HepG2 (cell line): Measurements from ENCODE around the gene NUDT3. TPM values are rescaled to one million over a fixed set of nuclear protein-coding genes. Genes with fewer than 3 reads are reported as not detected.

ENCODE experiments used
- BHLHE40 ChIP-seq: IDR thresholded peaks from 2 replicates; pipeline ENCODE4 v1.6.1; 2011; ENCODE audit warnings: low read length, improper control_type of control experiment
- CBX1 ChIP-seq: IDR thresholded peaks from one replicate; pipeline ENCODE4 v1.6.1; 2016; ENCODE audit warnings: antibody characterized with exemption, low read depth
- CC2D1A ChIP-seq: sonication (generic); formaldehyde crosslinking; IDR thresholded peaks from 2 replicates; pipeline ENCODE4 v1.8.1; 2023; ENCODE audit warnings: mild to moderate bottlenecking, missing genetic modification reagents
- ESRRA ChIP-seq: sonication (generic); formaldehyde crosslinking; IDR thresholded peaks from 2 replicates; pipeline ENCODE4 v1.5.1; 2020; ENCODE audit warnings: mild to moderate bottlenecking, low read depth, missing genetic modification reagents
- GABPB1 ChIP-seq: IDR thresholded peaks from 2 replicates; pipeline ENCODE4 v1.6.1; 2016; ENCODE audit warnings: mild to moderate bottlenecking, missing genetic modification reagents, moderate library complexity, missing compliant biosample characterization
- HOXA7 ChIP-seq: sonication (generic); formaldehyde crosslinking; IDR thresholded peaks from 2 replicates; pipeline ENCODE4 v1.8.1; 2022; ENCODE audit warnings: mild to moderate bottlenecking, missing genetic modification reagents, moderate library complexity
- KAT7 ChIP-seq: IDR thresholded peaks from 2 replicates; pipeline ENCODE4 v1.6.1; 2018; ENCODE audit warnings: borderline replicate concordance, missing compliant biosample characterization
- MAZ ChIP-seq, 2 experiments: sonication (generic) in 1 of 2; formaldehyde crosslinking in 1 of 2; IDR thresholded peaks; 2 replicates each; pipeline versions ENCODE4 v1.5.0 to v1.6.1; 2012 to 2020; ENCODE audit warnings: low read depth in 2 of 2, mild to moderate bottlenecking in 2 of 2, borderline replicate concordance in 1 of 2, improper control_type of control experiment in 1 of 2, low read length in 1 of 2, missing genetic modification reagents in 1 of 2, moderate library complexity in 1 of 2
- ONECUT2 ChIP-seq: sonication (generic); formaldehyde crosslinking; IDR thresholded peaks from 2 replicates; pipeline ENCODE4 v1.4.0; 2020; ENCODE audit warnings: missing genetic modification reagents
- TMF1 ChIP-seq: sonication (generic); formaldehyde crosslinking; IDR thresholded peaks from 2 replicates; pipeline ENCODE4 v1.8.1; 2022; ENCODE audit warnings: low read depth, missing genetic modification reagents
- XRCC5 ChIP-seq: fragments of 200-400 bp; formaldehyde crosslinking; optimal IDR thresholded peaks from 2 replicates; pipeline ENCODE3; 2017; ENCODE audit warnings: mild to moderate bottlenecking, low read length
- ZBTB38 ChIP-seq: sonication (generic); formaldehyde crosslinking; IDR thresholded peaks from 2 replicates; pipeline ENCODE4 v1.5.1; 2020; ENCODE audit warnings: mild to moderate bottlenecking, missing genetic modification reagents
- ZBTB7B ChIP-seq: sonication (generic); formaldehyde crosslinking; IDR thresholded peaks from 2 replicates; pipeline ENCODE4 v1.4.0; 2020; ENCODE audit warnings: missing genetic modification reagents
- ZFP41 ChIP-seq: sonication (generic); formaldehyde crosslinking; IDR thresholded peaks from 2 replicates; pipeline ENCODE4 v1.4.0; 2020; ENCODE audit warnings: mild to moderate bottlenecking, missing genetic modification reagents, borderline replicate concordance
- ZMYM4 ChIP-seq: sonication (generic); formaldehyde crosslinking; IDR thresholded peaks from 2 replicates; pipeline ENCODE4 v1.8.1; 2023; ENCODE audit warnings: mild to moderate bottlenecking, missing genetic modification reagents
- ZNF224 ChIP-seq: sonication (generic); formaldehyde crosslinking; IDR thresholded peaks from 2 replicates; pipeline ENCODE4 v1.5.0; 2020; ENCODE audit warnings: mild to moderate bottlenecking, missing genetic modification reagents
- ZNF672 ChIP-seq: sonication (generic); formaldehyde crosslinking; IDR thresholded peaks from 2 replicates; pipeline ENCODE4 v1.8.1; 2022; ENCODE audit warnings: missing genetic modification reagents
- ZNF703 ChIP-seq: sonication (generic); formaldehyde crosslinking; IDR thresholded peaks from 2 replicates; pipeline ENCODE4 v1.5.1; 2020; ENCODE audit warnings: missing genetic modification reagents, mild to moderate bottlenecking, moderate library complexity, borderline replicate concordance
- ZNF878 ChIP-seq: sonication (generic); formaldehyde crosslinking; IDR thresholded peaks from 2 replicates; pipeline ENCODE4 v1.8.1; 2023; ENCODE audit warnings: mild to moderate bottlenecking, missing genetic modification reagents, moderate library complexity
- polyA plus RNA-seq, 8 experiments: library from polyadenylated mRNA; depleted of rRNA in 3 of 8; stranded (reverse) in 7 of 8; unstranded in 1 of 8; fragments of >200 nt; fragmentation: Illumina TruSeq in 4 of 8; extraction: Trizol in 4 of 8; gene quantifications; 2 replicates each; pipeline versions ENCODE4 v1.2.1 to v1.2.3, GENCODE V29; 2011 to 2016; ENCODE audit warnings: low read depth in 4 of 8, missing spikeins in 1 of 8, mixed read lengths in 1 of 8; ENCODE audit not compliant: insufficient read depth in 1 of 8
- total RNA-seq, 5 experiments: library from RNA; depleted of rRNA; stranded (reverse); fragments of >200 nt; fragmentation: Illumina TruSeq; extraction: Trizol; gene quantifications; 2 replicates each; pipeline ENCODE4 v1.2.3, GENCODE V29; 2016; ENCODE audit warnings: low read depth in 1 of 5
- TF ChIP-seq, protein P1 (sequence below): sonication (generic); formaldehyde crosslinking; conservative IDR thresholded peaks from 2 replicates; pipeline ENCODE4 v1.8.0; 2022; ENCODE audit warnings: missing genetic modification reagents
- TF ChIP-seq, protein P2 (sequence below): IDR thresholded peaks from 2 replicates; pipeline ENCODE4 v1.6.1; 2016

The NUDT3 gene
- total and polyA plus RNA-seq, 2 of the 13 experiments (the other 11 are each of a cell fraction or from before 2014, with no cell fraction given): 20.2 to 20.6 TPM

DNA sequence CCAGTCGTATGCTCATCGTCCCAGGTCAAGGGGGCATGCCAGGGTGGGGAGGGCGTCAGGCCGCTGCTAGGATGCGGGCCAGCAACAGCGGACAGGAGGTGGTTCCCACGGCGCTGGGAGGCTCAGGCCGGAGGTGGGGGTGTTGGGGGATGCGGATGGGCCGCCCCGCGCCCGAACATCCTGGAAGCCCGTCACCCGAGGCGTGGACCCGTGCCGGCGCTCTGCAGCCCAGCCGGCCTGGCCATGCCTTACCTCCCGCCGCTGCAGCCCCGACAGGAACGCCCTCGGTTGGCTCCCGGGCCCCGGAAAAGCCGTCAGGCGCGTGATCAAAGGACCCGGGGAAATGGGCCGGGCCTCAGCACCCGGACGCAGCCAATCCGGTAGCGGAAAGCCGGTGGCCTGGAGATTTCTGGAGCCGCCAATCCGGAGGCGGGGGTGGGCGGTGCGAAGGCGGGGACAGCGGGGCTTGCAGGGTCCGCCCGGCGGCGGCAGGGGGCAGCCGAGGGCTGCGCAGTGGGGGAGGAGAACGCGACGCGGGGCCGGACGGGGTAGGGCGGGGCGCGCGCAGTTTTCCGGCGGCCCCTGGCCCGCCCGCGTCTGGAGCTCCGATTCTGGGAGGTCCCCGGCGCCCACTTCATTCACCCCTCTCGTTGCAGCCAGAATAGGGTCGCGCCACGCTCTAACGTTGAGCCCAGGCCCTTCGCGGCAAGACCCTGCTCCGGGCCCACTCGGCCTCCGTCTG lies 143.6 kb downstream of the NUDT3 start, which contains the start of gene SMIM29 (continued):
- TF ChIP-seq, protein P1, sequence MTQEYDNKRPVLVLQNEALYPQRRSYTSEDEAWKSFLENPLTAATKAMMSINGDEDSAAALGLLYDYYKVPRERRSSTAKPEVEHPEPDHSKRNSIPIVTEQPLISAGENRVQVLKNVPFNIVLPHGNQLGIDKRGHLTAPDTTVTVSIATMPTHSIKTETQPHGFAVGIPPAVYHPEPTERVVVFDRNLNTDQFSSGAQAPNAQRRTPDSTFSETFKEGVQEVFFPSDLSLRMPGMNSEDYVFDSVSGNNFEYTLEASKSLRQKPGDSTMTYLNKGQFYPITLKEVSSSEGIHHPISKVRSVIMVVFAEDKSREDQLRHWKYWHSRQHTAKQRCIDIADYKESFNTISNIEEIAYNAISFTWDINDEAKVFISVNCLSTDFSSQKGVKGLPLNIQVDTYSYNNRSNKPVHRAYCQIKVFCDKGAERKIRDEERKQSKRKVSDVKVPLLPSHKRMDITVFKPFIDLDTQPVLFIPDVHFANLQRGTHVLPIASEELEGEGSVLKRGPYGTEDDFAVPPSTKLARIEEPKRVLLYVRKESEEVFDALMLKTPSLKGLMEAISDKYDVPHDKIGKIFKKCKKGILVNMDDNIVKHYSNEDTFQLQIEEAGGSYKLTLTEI: no peak
- peak; percentile 37 for TF ChIP-seq CBX1
- TF ChIP-seq, protein P2, sequence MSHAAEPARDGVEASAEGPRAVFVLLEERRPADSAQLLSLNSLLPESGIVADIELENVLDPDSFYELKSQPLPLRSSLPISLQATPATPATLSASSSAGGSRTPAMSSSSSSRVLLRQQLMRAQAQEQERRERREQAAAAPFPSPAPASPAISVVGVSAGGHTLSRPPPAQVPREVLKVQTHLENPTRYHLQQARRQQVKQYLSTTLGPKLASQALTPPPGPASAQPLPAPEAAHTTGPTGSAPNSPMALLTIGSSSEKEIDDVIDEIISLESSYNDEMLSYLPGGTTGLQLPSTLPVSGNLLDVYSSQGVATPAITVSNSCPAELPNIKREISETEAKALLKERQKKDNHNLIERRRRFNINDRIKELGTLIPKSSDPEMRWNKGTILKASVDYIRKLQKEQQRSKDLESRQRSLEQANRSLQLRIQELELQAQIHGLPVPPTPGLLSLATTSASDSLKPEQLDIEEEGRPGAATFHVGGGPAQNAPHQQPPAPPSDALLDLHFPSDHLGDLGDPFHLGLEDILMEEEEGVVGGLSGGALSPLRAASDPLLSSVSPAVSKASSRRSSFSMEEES (CRISPR knock-in tag): peak; percentile 91; the same call in 1 of the 2 replicates
- peak; percentile 17; the same call in 1 of the 2 replicates for TF ChIP-seq ZBTB38 (CRISPR knock-in tag)
- peak; percentile 61 for TF ChIP-seq XRCC5
- TF ChIP-seq MAZ (IDR thresholded peaks at IDR 0.05; ENCODE audit: borderline replicate concordance, low read depth, low read length): peak; percentile 85; the same call in 1 of the 2 replicates
- no peak; the same call in 1 of the 2 replicates for TF ChIP-seq MAZ (CRISPR knock-in tag; IDR thresholded peaks at IDR 0.05; ENCODE audit: low read depth)
- TF ChIP-seq ONECUT2: no peak
- TF ChIP-seq HOXA7 (CRISPR knock-in tag): no peak
- peak; percentile 62; the same call in 1 of the 2 replicates for TF ChIP-seq TMF1
- TF ChIP-seq ZFP41 (CRISPR knock-in tag): no peak
- peak; percentile 93 for TF ChIP-seq ZMYM4 (CRISPR knock-in tag)
- TF ChIP-seq ZNF224 (CRISPR knock-in tag): no peak
- peak; percentile 71; the same call in 1 of the 2 replicates for TF ChIP-seq KAT7 (CRISPR knock-in tag)
- TF ChIP-seq ZNF703 (CRISPR knock-in tag): peak; percentile 75; the same call in 1 of the 2 replicates
- TF ChIP-seq BHLHE40: peak; percentile 51; the same call in 1 of the 2 replicates
- TF ChIP-seq GABPB1 (CRISPR knock-in tag): peak; percentile 90
- no peak for TF ChIP-seq ZNF672 (CRISPR knock-in tag)
- TF ChIP-seq ESRRA (CRISPR knock-in tag): peak; percentile 17; the same call in 1 of the 2 replicates
- TF ChIP-seq CC2D1A (CRISPR knock-in tag): no peak
- TF ChIP-seq ZNF878 (CRISPR knock-in tag): no peak; the same call in 1 of the 2 replicates
- peak; percentile 88 for TF ChIP-seq ZBTB7B (CRISPR knock-in tag)
